DMS79 (cell line): Measurements from ENCODE around the gene NTRK1.

Experiments used
- DNase-seq: peaks from one replicate; lab custom pipeline; 2025; lab: John Stamatoyannopoulos, UW

NTRK1 gene

DNA sequence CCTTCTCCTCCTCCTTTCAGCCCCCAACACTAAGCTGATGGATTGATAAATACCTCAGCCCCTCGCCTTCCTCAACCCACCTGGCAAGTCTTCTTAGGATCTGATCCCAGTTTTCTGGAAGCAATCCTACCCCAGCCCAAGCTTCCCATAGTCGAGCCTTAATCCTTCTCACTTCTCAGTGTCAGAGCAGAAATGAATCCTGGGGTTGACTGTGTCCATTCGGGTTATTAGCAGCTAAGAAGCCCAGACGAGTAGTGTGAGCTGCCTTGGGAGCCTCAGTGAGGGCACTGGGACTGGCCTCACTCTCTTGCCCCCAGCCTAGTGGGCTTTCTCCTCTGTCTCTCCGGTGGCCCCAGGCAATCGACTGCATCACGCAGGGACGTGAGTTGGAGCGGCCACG is 20.4 kb downstream of the NTRK1 start:
- no peak for DNase-seq

DNA sequence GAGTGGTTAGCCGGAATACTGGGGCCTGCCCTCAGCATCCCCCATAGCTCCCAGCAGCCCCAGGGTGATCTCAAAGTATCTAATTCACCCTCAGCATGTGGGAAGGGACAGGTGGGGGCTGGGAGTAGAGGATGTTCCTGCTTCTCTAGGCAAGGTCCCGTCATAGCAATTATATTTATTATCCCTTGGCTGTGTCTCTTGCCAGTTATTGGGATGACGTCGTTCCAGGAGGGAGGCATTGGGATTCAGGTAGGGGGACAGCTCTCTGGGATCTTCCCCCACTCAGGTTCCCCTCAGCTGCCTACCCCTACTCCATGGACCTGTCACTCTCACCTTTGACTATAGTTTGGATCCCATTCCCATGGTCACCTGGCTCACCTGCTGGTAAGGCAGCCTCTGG is 21.0 kb downstream of the NTRK1 start:
- no peak for DNase-seq

DNA sequence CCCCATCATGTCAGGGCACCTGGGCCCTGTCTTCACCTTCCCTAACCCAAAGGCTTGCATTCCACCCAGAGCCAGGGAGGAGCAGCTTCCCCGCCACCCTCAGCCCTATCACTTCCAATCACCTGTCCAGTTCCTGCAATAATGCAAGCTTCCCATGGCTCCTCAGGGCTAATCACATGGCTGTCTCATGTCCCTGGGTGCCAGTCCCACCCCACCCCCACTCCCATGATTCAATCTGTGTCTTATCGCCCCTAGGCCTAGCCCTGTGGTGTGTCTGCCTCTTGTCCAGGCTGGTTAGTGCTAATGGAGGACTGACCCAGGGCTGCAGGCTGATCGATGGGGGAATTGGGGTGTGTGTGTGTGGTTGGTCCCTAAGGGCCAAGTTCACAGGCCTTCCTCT is 21.9 kb downstream of the NTRK1 start:
- no peak for DNase-seq

DNA sequence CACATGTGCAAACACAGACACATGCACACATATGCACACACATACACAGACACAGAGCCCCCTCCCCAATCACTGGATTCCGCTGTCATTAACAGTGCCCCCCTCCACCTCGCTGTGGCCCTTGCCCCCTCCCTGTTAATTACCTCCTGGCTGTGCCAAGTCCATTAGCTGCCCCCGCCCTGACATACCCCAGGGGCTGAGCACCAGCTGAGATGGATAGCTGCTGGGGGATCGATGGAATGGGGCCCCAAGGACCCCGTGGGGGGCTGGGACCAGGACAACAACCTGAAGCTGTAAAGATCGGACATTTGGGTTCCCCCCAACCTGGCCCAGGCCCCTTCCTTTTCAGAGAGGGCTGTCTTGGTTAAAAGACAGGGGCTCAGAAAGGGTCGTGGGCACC is 23.3 kb downstream of the NTRK1 start:
- no peak for DNase-seq

DNA sequence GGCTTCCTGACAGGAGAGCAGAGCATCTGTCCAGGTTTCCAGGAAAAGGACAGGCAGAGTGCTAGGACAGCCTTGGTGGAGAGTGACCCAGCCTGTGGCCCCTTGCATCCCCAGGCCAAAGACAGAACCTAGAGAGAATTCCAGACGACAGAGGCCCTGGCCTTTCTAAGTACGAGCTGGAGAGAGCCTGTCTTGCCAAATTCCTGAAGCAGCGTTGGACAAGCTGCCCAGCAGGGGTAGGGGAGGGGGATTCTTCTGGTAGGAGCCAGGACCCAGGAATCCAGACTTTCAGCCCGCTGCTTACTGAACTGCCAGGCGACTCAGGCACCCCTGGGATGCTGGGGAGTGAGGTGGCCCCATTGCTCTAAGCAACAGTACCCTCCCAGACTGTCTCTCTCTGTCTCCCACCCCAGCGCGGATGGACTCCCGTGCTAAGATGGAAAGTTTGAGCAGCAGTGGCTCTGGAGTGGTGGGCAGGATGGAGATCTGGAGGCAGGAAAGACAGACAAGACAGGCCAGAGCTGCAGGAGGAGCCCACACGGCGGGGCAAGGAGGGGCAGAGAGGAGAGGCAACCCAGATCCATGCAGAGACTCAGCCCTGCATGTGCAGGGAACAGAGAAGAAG is 24.0 kb downstream of the NTRK1 start:
- DNase-seq: no peak

DNA sequence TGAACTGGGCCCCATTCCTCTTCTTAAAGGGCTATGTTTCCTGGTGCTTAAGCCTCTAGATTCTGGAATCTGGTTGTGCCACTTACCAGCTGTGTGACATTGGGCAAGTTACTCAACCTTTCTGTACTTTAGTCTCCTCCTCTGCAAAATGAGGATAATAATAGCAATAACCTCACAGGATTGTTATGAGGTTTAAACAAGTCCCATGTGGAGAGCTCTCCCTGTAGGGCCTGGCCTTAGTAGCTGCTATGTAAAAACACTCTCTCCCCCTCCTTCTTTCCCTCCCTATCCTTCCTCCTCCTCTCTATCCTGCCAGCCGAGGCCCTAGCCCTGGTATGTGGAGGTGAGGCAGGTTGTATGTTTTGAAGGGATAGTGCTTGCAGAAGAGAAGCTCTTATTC is 24.6 kb downstream of the NTRK1 start:
- DNase-seq: no peak

DNA sequence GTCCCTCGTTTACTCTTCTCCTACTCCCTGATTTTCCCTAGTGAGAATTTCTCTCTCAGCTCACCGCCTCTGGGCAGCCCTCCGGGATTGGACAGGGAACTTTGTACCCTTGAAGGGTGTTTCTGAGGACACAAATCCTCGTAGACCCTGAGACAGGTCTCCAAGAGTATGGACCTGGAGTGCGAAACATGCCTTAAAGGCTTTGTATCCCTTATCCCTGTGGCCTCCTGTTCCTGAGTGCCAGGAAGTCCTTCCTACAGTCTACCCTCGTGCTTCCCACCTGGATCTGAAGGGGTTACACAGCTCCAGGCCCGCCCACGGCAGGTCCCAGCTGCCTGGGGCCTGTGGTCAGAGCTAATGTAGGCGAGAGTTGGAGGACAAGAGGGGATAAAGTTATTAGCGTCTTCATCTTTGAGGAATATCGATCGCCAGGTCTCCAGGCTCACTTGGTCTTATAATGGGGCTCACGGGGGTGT is 25.3 kb downstream of the NTRK1 start:
- DNase-seq: no peak

DNA sequence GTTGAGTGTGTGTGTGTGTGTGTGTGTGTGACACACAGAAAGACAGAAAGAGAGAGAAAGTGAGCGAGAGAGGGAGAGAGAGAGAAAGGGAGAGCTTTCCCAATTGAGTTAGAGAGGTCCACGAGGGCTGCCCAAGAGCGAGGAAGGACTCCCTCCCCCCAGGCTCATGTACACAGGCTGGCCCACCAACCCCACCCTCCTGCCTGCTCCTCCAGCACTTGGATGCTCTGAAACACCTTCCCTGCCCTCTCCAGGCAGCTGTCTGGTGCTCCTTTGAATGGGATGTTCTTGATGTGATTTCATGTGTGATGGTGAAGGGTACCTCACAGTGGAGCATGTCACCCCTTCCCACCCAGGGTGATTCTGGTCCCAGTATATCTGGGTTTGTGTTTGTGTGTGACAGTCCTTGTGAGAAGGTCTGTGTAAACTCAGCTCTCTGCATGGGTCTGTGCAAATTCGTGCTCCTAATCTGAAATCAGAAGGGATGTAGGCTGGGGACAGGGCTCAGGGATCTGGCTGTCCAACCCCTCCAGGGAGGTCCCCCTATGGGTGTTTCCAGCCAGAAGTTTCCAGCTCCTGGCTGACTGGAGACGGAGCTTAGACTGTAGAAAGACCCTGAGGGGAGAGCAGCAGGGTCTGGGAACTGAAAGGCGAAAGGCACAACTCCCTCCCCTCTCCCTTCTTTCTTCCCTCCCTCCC is 26.1 kb downstream of the NTRK1 start:
- DNase-seq: no peak

DNA sequence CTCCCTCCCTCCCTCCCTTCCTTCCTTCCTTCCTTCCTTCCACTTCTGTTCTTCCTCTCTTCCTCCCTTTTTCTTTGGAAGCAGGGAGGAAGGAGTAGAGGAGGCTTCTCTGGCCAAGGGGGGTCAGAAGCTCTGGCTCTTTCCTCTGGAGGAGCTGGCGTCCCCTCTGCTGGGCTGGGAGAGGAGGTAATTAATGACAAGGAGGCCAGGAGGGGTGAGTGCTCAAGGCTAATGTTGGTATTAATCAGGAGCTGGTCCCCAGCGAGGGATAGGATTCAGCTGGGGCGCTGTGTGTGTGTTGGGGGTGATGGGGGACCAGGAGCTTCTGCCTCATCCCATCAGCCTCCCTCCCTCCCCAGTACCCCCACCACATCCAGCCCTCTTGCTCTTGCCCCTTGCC is 26.7 kb downstream of the NTRK1 start:
- DNase-seq: no peak

DNA sequence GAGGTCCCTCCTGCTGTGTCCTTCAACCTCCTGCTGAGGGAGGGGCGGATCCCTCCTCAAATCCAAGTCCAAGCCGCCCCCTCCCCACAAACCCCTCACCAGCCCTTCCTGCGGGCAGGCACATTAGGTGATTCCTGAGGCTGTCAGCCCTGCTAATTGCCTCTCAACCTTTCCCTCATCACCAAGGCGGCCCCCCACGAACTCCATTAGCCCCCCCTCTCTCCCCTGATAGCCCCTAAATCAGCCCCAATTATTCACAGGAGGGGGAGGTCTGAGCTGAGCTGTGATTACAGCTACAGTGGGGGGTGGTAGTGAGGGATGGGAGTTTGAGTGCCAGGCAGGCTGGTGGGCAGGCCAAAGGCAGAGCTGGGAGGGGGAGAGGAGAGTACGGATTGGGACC is 27.1 kb downstream of the NTRK1 start:
- DNase-seq: no peak

DNA sequence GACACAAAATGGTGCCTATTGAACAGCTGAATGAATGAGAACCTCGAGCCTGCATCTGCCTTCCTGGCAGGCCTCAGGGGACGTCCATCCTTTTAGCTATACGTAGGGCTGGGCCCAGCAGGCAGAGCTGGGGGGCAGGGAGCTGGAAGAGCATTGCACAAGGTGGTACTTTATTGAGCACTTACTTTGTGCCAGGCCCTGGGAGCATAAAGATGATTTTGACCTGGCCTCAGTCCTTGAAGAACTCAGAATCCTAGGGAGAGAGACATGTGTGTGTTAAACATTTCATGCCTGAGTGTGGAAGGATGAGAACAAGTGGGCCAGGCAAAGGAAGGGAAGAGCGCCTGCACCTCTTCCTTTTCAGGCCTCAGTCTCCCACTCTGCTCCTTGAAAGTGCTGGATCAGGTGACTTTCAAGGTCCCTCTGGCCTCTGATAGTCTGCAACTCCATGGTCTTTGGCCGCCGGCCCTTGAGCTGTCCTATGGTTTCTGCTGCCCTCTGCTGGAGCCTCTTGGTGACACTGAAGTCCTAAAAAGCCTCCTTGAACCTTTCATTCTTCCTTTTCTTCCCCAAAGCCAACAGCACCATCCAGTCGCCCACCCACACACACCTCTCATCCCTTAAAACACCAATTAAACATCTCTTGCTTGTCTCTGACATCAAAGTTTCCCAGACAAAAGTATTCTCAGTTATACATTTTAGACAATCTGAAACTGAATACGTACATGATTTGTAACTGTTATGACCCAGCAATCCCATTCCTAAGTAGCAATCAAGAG is 29.3 kb downstream of the NTRK1 start:
- no peak for DNase-seq

DNA sequence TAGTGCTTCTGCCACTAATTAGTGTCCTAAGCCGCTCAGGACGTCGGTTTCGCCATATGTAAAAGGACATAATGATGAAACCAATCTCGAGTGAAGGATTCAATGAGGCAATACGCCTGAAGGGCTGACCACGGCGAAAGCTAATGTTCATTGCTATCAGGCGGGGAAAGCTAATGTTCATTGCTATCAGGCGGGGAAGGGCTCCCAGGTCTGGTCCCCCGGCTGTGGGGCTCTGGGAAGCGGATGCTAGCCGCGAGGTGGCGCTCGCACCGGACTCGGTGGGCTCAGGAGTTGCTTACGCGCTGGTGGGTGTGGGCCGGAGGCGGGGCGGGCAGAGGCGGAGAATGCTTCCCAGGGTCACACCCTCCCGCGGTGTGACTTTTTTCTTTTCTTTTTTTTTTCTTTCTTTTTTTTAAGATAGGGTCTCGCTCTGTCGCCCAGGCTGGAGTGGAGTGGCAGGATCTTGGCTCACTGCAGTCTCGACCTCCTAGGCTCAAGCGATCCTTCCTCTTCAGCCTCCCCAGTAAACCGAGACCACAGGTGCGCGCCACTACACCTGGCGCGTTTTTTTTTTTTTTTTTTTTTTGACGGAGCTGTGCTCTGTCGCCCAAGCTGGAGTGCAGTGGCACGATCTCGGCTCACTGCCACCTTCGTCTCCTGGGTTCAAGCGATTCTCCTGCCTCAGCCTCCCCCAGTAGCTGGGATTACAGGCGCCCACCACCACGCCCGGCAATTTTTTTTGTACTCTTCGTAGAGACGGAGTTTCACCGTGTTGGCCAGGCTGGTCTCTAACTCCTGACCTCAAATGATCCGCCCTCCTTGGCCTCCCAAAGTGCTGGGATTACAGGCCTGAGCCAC is 31.8 kb downstream of the NTRK1 start:
- DNase-seq: no peak

DNA sequence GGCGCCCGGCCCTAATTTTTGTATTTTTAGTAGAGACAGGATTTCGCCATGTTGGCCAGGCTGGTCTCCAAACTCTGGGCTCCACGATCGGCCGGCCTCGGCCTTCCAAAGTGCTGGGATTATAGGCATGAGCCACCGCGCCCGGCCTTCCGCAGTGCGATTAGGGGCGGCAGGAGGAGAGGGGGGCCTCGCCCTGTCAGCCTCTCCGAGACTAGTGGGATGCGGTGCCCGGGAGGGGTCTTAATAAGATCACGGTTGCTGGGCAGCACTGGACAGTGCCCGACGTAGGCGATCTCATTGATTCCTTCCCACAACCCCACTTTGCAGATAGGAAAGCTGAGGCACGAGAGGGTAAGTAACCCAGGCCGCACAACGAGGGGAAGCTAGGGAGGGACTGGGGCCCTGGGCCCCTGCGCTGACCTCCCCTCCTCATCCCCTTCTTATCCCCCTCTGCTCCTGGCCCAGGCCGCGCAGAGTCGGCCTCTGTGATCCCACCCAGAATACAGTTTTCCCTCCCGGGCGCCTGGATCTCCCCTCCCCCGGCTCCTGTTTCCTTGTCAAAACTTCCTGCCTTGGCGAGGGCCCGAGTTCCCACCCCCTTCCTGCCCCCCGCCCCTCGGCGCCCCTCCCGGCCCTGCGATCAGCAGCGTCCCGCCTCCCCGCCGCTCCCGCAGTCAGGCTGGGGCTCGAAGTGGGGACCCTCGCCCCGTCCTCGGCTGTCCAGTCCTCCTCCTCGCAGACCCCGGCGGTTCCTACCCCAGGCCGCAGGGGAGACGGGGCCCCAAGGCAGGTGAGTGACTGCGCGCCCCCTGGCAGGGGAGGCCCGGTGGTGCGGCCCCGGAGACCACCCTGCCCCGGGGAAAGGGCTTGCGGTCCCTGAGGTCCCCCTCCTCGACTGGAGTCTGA is 32.6 kb downstream of the NTRK1 start, which contains the start of gene PEAR1:
Gene PEAR1, plus strand, starts transcription at position 671 of the 906 bp plus-strand sequence. CDS start 10,209 bp downstream, outside the sequence.
- DNase-seq: no peak

DNA sequence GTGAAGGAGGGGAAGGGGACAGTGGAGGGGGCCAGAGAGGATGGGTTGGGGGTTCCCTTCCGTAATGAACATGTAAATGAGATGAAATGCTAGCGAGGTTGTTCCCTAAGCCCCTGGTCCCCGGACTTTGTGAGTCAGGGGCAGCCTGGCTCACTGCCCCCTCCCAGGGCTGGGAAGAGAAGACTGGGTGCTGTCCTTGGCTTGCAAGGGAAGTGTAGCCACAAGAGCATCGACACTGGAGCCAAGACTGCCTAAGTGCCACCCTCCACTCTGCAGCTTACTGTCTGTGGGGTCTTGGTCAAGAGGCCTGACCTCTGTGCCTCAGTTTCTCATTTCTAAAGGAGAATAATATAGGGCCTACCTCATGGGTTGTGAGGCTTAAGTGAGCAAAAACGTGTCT is 33.3 kb downstream of the NTRK1 start:
- no peak for DNase-seq

DNA sequence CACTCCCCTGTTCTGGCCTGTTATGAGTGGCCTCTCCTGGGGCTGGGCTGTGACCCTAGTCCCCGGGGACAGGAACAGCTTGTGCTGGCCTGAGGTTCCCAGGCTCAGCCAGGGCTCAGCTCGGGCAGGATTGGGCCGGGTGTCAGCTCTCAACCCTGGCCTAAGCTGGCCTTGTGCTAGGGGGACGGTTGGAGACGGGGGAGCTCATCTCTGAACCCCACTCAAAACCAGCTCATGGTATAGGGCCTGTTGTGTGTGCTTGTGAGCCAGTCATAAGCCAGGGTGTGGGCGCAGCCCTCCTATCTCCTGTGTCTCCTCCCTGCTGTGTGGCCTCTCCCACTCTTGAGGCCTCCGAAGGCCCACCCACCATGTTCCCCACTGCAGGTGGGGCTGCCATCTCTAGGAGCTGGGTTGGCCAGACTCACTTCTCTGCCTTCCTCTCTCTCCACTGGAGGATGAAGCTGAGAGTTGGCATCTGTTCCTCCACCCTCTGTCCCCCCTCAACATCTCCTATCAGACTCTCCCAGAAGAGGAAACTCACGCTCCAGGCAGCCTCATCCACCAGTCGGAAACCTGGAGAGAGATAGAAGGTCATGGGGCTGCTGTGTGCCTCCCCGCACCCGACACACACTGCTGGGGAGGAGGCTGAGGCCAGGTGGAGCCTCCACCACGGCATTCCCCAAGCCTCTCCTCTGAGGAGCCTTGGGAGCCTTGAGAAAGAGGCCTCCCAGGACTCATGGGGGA is 34.2 kb downstream of the NTRK1 start:
- no peak for DNase-seq

DNA sequence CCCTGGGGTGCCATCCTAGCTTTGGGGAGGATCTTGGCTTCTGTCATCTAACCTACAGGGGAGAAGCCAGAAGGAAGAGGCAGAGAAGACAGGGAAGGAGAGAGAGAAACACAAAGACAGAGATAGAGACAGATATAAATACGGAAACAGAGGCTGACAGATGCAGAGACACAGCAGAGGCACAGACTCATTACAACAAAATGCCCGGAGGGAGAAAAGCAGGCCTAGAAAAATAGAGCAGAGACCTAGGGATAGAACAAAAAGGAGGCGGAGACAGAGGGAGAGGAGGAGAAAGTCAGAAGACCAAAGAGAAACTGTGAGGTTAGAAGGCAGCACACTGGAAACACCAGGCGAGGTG is 34.8 kb downstream of the NTRK1 start:
- no peak for DNase-seq

DNA sequence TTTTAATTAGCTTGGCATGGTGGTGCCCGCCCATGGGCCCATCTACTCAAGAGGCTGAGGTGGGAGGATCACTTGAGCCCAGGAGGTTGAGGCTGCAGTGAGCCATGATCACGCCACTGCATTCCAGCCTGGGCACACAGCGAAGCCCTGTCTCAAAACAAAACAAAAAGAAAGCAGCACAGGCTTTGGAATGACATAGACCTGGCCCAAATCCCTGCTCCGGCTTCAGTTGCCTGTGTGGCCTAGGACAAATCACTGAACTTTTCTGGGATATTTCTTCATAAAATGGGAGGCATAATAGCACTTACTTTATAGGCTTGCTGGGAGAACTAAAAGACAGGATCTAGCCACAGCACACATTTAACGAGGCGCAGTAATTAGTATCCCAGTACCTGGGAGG is 35.3 kb downstream of the NTRK1 start:
- no peak for DNase-seq

DNA sequence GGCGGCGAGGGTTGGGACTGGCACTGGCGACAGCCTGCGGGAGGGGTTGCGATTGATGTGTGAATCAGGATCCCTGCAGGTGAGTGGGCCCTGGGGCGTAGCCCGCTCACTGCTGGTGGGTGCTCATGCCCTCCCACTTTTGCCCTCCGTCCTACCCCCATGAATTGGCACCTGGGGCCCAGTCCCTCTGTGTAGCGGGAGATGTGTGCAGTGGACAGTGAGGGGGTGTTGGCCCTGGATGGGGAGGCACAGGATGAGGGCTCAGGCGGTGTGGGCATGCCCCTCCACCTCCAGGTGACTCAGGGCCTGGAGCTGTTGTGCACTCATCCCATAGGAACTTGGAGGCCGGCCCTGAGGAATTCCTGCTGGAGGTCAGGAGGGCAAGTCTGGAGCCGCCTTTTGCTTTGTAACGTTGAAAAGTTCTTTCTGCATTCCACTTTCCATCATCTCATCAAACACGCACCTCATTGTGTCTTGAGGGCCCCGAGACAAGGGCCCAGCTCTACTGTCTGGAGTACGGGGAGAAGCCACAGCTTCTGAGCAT is 35.9 kb downstream of the NTRK1 start:
- no peak for DNase-seq

DNA sequence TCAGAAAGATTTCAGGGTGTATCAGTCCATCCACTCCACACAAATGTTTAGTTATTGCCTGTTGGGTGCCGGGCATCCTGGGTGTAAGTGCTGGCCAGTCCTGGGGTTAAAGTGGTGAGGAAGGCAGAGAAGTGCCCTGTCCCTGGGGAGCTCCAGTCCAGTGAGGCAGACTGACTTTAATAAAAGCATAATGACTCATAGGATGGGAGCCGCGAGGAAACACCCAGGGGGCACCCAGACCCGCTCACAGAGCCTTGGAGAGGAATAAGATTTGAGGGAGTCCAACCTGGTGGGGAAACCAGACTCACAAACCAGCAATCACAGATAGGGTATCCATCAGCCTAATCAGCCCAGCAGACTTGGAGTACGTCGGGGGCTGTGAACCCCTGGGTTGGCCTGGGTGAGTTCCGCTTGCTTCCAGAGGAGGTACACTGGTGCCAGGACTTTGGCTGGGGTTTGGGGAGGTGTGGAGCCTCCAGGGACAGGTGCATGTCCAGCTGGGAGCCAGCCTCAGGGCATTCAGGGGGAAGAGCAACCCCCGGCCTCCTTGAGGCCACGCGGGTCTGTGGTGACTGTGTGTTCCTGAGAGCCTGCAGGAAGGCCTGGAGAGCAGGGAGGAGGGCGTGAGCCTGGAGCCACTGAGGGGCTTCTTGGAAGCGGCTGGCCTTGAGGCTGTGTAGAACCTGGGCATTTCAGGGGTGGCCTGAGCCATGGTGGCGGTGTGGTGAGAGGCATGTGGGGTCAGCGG is 36.6 kb downstream of the NTRK1 start:
- DNase-seq: no peak
